Suppressor macrophage (primary cell): ENCODE data around the gene RUNX2.

Experiments
- DNase-seq, 4 experiments: peaks; one replicate each; pipeline ENCODE4 v3.0.0-alpha.2; 2020 to 2022

Gene RUNX2

GRCh38 chr6:45558858-45559257 lies 230.7 kb downstream of the RUNX2 start:
- DNase-seq = no peak

- DNase-seq = peak in 3 of 4 experiments; percentile 5 to 7 (median 7)
These were observed 232.2 kb downstream of the RUNX2 start for GRCh38 chr6:45560321-45560820.

GRCh38 chr6:45562171-45562570 lies 234.0 kb downstream of the RUNX2 start:
- DNase-seq = no peak

- DNase-seq = no peak
These were observed 234.9 kb downstream of the RUNX2 start for GRCh38 chr6:45563041-45563440.

- DNase-seq = no peak
These were observed 235.7 kb downstream of the RUNX2 start for GRCh38 chr6:45563844-45564243.

- DNase-seq = no peak
These were observed 238.8 kb downstream of the RUNX2 start for GRCh38 chr6:45566882-45567281.

- no peak for DNase-seq
These were observed 239.7 kb downstream of the RUNX2 start for GRCh38 chr6:45567879-45568278.

- no peak for DNase-seq
These were observed 240.5 kb downstream of the RUNX2 start for GRCh38 chr6:45568626-45569025.

- DNase-seq = no peak
These were observed 241.2 kb downstream of the RUNX2 start for GRCh38 chr6:45569210-45569945.

GRCh38 chr6:45571159-45571558 lies 243.0 kb downstream of the RUNX2 start:
- DNase-seq = peak in 3 of 4 experiments; percentile 13 to 33 (median 14)

- no peak for DNase-seq
These were observed 244.7 kb downstream of the RUNX2 start for GRCh38 chr6:45572833-45573232.

- DNase-seq = peak; percentile 50 to 87 (median 78)
These were observed 245.9 kb downstream of the RUNX2 start for GRCh38 chr6:45574014-45574461.

GRCh38 chr6:45574885-45575284 lies 246.8 kb downstream of the RUNX2 start:
- no peak for DNase-seq

GRCh38 chr6:45576648-45577624 lies 248.8 kb downstream of the RUNX2 start:
- no peak for DNase-seq

- no peak for DNase-seq
These were observed 249.8 kb downstream of the RUNX2 start for GRCh38 chr6:45577836-45578504.

- no peak for DNase-seq
These were observed 256.0 kb downstream of the RUNX2 start for GRCh38 chr6:45584127-45584526.

GRCh38 chr6:45586216-45587171 lies 258.4 kb downstream of the RUNX2 start:
- no peak for DNase-seq

GRCh38 chr6:45587229-45588060 lies 259.3 kb downstream of the RUNX2 start:
- DNase-seq = peak in 1 of 4 experiments; percentile 5

- no peak for DNase-seq
These were observed 261.2 kb downstream of the RUNX2 start for GRCh38 chr6:45589367-45589766.

- peak in 3 of 4 experiments; percentile 13 to 34 (median 15) for DNase-seq
These were observed 262.1 kb downstream of the RUNX2 start for GRCh38 chr6:45590226-45590625.
